ENCODE data around the gene GNAS.

The GNAS gene

GRCh38 chr20:58883241-58883691, 30.8 kb downstream of the GNAS start:
- DNase-seq = no peak

DNA sequence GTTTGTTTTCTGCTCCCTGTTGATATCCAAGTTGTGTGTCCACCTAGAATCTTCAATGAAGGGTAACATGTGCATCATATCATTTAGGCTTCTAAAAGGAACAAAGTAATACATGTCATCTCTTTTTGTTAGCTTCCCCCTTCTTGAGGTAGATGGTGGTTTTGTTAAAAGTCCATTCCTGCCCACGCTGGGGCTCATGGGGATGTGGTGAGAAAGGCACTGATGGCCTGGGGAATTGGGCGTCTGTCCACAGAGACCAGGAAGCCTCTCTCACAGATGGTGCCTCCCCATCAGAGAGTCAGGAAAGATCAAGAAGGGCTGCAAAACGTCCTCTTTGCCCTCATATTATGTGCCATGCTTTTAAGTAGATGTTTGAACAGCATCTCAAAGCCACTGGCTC, 32.5 kb downstream of the GNAS start:
- no peak for DNase-seq

GRCh38 chr20:58886546-58886945, 34.0 kb downstream of the GNAS start:
- no peak for DNase-seq

DNA sequence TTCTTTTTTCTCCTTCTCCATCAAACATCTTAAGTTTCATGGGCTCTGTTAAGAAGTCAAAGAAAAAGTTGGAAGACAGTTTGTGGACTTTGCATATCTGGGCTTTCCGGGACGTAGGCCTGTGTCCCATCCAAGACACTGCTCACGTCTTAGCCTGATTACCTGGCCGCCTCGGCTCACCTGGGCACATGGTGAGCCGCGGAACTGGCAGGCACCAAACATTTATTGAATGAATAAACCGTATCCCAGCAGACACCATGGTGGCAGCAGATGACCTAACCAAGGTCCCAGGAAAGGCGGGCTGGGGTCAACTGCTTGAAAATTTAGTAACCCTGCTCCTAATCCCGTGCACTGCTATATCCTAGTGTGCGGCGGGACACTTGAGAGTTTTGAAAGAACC, 35.6 kb downstream of the GNAS start:
- DNase-seq = no peak

DNA sequence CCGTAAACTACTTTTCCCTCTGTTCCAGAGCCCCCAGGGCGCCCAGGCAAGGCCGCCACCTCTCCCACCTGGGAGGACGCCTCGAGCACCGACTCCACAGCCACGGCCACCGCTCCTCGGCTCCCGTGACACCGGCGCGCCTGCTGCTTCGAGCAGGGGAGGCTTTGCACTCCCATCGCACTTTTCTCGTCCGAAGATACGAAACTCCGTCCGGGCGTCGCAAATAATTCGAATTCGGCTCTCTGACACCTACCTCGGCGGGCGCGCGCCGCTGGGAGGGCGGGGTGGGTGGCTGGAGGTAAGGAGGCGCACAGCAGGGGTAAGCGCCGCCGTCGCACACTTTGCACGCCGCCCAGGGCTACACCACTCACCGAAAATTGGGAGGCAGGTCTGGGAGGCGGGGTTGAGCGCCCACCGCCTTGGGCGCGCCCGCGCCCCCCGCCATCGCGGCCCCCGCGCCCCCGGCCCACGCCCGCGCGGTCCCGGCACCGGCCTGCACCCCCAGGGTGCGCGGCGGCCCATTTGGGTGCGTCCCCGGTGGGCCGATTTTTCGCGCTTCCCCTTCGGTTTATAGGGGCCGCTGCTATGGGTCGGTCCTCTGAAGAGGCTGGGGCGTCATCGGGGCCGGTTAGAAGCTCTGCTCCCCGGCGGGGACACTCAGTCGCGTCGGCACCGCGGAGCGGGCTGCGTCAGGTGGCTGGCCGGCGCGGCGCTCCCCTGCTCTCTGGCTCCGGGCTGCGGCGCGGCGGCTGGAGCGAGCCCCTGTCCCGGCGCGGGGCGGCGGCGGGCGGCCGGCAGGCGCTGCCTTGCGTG, 36.2 kb downstream of the GNAS start:
- peak; percentile 12 for DNase-seq

DNA sequence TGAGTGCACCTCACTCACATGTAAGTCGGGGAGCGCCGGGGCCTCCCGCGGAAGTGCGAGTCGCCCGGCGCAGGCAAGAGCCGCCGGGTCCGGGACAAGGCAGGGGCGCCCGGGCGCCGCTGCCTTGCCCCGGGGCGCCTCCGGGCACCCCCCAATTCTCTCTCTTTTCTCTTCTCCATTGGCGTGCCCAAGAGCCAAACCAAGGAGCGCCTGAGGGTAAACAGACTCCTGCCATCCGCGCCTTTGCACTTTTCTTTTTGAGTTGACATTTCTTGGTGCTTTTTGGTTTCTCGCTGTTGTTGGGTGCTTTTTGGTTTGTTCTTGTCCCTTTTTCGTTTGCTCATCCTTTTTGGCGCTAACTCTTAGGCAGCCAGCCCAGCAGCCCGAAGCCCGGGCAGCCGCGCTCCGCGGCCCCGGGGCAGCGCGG, 36.8 kb downstream of the GNAS start:
- DNase-seq = no peak

DNA sequence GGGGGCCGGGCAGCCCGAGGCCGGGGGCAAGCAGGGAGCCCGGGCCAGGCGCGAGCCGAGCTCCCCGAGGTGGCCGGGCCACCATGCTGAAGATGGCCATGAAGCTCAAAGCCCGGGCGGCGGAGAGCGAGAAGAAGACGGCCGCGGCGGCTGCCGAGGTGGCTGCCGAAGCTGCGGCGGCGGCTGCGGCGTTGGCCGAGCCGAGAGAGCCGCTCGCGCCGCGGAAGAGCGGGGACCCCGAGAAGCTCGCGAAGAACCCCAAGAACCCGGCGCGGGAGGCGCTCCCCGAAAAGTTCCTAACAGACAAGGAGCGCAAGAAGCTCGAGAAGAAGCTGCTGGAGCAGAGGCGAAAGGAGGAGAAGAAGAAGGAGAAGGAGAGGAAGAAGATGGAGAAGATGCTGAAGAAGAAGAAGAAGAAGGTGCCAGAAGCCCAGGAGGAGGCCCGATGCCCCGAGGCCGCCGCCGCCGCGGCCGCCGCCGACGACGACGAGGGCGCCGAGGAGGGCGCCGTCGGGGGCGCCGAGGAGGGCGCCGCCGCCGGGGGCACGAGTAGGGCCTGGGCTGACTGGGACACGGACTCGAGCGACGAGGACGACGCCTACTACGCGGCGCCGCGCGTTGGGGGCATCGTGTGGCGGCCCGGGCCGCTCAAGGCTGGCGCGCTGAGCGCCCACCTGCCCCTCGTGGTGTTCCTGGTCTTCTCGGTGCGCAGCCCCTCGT, 37.4 kb downstream of the GNAS start:
- DNase-seq = no peak

- peak; percentile 37 for DNase-seq
Observed at GRCh38 chr20:58890518-58891085, 38.1 kb downstream of the GNAS start.

- peak; percentile 33 for DNase-seq
Observed at GRCh38 chr20:58891086-58891717, 38.7 kb downstream of the GNAS start.

DNA sequence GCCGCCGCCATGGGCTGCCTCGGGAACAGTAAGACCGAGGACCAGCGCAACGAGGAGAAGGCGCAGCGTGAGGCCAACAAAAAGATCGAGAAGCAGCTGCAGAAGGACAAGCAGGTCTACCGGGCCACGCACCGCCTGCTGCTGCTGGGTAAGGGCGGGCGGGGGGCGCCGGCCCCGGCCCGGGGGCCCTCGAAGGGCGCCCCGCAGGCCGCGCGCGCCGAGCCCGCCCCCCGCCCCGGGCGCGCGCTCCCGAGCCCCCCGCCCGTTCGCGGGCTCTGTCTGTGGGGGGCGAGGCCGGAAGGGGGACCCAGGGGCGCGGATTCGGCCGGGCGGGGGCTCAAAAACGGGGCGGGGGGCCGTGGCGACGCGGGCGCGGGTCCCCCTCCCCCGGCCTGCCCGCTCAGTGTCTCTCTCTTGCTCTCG, 39.2 kb downstream of the GNAS start:
- no peak for DNase-seq

DNA sequence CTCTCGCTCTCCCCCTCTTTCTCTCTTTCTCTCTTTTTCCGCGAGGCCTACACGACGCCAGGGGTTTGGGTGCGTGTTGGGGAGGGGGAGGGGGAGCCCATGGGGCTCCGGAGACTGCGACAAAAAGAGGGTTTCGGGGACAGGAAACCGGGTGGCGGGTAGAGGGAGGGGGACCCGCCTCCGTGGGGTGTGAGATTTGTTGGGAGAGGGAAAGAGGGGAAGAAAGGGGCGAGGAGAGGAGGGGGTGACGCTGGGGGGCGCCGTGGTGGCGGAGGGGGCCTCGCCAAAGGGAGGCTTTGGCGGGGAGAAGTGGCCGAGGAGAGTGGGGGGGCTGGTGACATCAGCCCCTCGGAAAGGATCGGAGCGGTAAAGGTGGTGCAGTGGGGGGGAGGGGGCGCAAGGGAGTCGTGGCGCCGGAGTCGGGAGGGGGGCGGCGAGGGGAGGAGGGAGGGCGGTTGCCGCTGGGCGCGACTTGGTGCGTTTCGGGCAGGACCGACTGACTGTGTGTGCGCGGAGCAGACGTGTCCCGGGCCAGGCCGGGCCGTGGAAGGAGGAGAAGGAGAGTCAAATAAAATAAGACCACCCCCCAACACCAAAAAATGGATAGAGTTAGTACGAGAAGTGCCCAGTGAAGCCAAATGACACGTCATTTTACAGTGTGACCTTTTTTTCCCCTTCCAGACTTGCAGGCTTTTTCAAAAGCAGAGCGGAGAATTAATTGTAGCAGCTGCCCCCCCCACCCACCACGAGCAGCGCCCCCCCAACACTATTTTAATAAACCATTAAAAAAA, 39.8 kb downstream of the GNAS start:
- DNase-seq = peak; percentile 38

- DNase-seq = no peak
Observed at GRCh38 chr20:58892932-58893224, 40.4 kb downstream of the GNAS start.

- no peak for DNase-seq
Observed at GRCh38 chr20:58893355-58894120, 41.0 kb downstream of the GNAS start.

DNA sequence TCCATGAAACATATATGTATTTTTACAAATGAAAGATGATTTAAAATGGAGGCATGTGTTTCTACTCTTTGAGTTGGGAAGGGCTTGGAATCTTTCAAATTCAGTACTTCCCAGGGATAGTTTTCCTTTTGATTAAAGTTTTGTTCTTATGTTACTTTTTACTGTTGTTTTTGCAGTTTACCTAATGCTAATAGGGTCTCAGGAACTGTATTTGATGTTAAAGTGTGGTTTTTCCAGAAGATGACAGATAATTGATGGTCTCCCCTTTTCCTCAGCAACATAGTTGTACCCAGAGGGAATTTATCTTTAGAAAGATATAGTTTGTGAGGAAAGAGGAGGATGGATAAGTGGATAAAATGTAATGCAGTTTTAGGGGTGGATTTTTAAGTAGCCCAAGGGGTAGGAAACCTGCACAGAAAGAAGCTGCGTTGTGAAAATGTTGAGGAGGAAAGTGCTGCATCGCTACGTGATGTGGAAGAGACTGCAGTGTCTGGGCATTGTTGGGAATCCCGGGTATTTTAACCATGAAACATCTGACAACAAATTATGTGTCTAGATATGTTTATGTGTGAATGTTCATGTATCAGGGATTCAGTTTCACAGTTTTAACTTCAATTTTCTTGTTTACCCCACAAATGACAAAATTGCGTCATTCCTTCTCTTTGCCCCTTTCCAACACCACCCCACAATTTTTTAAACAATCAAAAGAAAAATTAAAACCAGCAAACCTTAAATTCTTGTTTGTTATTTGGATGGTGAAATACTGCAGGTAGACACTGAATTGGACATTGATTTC, 42.3 kb downstream of the GNAS start:
- DNase-seq = no peak

GRCh38 chr20:58895448-58896180, 43.1 kb downstream of the GNAS start:
- DNase-seq = no peak

GRCh38 chr20:58896820-58897219, 44.3 kb downstream of the GNAS start:
- no peak for DNase-seq

DNA sequence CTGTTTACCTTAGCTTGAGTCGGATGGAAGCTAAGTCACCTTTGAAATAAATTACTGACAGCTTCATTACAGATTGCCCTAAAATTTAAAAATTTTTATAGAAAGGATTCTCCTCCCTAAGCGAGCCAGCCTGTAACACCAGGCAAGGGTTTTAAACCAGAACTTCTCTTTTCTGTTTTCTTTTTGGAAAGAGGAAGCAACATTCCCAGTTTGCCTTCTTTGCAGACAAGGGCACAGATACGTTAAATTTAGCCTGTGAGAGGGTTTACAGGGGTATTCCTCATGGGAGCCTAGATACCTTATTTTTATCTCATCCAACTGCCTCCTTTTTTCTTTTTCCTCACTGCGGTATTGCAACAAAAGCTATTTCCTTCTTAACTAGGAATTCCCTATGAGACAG, 45.0 kb downstream of the GNAS start:
- DNase-seq = no peak

GRCh38 chr20:58898629-58899408, 46.3 kb downstream of the GNAS start:
- DNase-seq = no peak

DNA sequence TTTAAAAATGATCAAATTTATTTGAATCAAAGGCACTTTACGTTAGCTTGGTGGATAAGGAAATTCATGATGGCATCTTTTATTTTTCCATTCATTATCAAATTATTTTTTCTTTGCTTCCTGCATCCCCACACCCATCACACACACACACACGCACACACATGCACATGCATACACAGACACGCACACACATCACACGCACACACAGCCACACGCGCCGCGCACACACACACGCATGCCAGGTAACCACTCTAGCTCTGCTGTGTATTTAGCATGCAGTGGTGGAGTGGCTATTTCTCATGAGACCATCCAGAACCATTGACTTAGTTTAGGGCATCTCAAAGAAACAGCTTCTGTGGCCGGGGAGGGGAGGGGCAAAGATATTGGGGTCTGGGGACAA, 47.0 kb downstream of the GNAS start:
- DNase-seq = no peak

DNA sequence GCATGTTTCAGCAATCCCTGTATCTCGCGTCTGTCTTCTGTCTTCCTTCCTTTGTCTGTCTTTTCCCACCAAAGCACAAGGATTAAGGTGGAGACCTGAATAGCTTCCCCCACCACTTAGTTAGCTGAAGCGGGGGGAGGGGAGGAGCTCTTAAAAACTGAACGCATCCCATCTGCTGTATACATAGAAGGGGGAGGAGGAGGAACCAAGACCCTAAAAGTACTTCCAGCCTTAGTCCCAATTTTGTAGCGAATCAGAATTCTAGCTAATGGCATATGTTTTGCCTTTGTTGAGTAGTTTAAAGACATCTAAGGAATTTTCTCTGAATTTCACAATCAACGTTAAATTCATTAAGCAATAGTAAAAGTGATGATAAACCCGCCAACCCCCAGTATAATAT, 47.9 kb downstream of the GNAS start:
- no peak for DNase-seq

Data from NCI-H2029 (cell line).